ENCODE results near the gene UTP11. TPM values are rescaled to one million over a fixed set of nuclear protein-coding genes. Genes with fewer than 3 reads are reported as not detected.

Gene UTP11
- total RNA-seq, 1 donor, result 55.7 TPM

- TF ChIP-seq CTCF (IDR thresholded peaks at IDR 0.05; ENCODE audit: insufficient read depth, low read depth, low read length), result no peak
- H3K4me3 ChIP-seq (ENCODE audit: low read depth, low read length), result no peak overlapping the region
- no peak for DNase-seq (ENCODE audit: low read depth)
Observed at GRCh38 chr1:37998913-37999429, 13.6 kb upstream of the UTP11 start.

- peak; percentile 89 for DNase-seq (ENCODE audit: low read depth)
- TF ChIP-seq CTCF (IDR thresholded peaks at IDR 0.05; ENCODE audit: insufficient read depth, low read depth, low read length), result no peak
- H3K4me3 ChIP-seq (ENCODE audit: low read depth, low read length), result peak overlapping the region; percentile 33
Observed at GRCh38 chr1:37999430-38000232, 12.9 kb upstream of the UTP11 start.

- H3K4me3 ChIP-seq (ENCODE audit: low read depth, low read length), result peak overlapping the region; percentile 33
- no peak for DNase-seq (ENCODE audit: low read depth)
- TF ChIP-seq CTCF (IDR thresholded peaks at IDR 0.05; ENCODE audit: insufficient read depth, low read depth, low read length), result no peak
Observed at GRCh38 chr1:38000233-38000528, 12.4 kb upstream of the UTP11 start.

- peak; percentile 87 for DNase-seq (ENCODE audit: low read depth)
- H3K4me3 ChIP-seq (ENCODE audit: low read depth, low read length), result peak overlapping the region; percentile 33
- no peak for TF ChIP-seq CTCF (IDR thresholded peaks at IDR 0.05; ENCODE audit: insufficient read depth, low read depth, low read length)
Observed at GRCh38 chr1:38000529-38001455, 11.7 kb upstream of the UTP11 start.

GRCh38 chr1:38003261-38004250 lies 9.0 kb upstream of the UTP11 start:
- no peak for TF ChIP-seq CTCF (IDR thresholded peaks at IDR 0.05; ENCODE audit: insufficient read depth, low read depth, low read length)
- peak; percentile 50 for DNase-seq (ENCODE audit: low read depth)
- H3K4me3 ChIP-seq (ENCODE audit: low read depth, low read length), result peak overlapping the region; percentile 88
